Measurements from ENCODE around the gene ESRRA.

DNA sequence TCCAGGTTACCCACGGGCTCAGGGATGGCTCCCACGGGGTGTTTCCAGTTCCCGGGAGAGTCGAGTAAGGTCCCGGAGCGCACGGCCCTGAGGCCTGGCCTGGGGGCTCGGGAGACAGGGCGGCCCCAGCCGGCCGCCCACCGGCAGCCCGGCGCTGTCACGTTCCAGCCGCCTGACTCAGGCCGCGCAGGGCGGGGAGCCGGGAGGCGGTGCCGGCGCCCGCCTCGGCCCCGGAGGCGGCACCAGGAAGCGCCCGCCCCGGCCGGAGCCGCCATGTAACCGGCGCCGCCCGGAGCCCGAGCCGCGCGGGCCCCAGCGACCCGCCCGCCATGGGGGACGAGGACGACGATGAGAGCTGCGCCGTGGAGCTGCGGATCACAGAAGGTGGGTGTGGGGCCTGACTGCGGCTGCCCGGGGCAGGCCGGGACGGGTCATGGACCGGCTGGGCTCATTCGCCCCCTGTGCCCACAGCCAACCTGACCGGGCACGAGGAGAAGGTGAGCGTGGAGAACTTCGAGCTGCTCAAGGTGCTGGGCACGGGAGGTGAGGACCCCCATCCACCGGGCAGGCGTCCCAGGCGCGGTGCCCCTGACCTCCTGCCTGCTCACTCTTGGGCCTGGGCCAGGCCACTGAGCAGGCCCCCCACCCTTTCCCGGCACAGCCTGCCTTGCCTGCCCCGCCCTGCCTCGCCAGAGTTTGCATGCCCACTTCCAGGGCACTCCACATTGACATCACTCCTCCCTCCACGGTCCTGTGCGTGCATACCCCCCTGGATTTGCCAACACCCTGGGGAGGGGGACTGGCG lies 53.8 kb downstream of the ESRRA start, which contains the start of gene RPS6KA4:
- TF ChIP-seq EZH2 (IDR thresholded peaks at IDR 0.05; ENCODE audit: low read length, unreplicated experiment): no peak
- TF ChIP-seq, protein P1, sequence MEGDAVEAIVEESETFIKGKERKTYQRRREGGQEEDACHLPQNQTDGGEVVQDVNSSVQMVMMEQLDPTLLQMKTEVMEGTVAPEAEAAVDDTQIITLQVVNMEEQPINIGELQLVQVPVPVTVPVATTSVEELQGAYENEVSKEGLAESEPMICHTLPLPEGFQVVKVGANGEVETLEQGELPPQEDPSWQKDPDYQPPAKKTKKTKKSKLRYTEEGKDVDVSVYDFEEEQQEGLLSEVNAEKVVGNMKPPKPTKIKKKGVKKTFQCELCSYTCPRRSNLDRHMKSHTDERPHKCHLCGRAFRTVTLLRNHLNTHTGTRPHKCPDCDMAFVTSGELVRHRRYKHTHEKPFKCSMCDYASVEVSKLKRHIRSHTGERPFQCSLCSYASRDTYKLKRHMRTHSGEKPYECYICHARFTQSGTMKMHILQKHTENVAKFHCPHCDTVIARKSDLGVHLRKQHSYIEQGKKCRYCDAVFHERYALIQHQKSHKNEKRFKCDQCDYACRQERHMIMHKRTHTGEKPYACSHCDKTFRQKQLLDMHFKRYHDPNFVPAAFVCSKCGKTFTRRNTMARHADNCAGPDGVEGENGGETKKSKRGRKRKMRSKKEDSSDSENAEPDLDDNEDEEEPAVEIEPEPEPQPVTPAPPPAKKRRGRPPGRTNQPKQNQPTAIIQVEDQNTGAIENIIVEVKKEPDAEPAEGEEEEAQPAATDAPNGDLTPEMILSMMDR (conservative IDR thresholded peaks at IDR 0.05; ENCODE audit: low read depth, low read length): no peak; the same call in 1 of the 2 replicates
